Measurements from ENCODE around the gene DFFB. TPM values are rescaled to one million over a fixed set of nuclear protein-coding genes. Genes with fewer than 3 reads are reported as not detected.

Gene DFFB
- total and polyA plus RNA-seq, 2 donors (not counting 1 experiment from before 2014, with no cell fraction given) = 6.4 to 7.6 TPM

DNA sequence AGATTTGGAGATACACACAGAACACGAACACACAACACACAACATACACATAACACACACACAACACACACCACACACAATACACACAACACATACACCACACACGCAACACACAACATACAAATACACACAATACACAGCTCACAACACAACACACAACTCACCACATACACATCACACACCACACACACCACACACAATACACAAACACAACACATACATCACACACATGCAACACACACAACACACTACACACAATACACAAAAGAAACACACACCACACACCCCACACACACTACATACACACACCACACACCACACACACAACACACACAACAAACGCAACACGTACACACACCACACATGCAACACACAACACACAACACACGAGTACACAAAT lies 71.8 kb downstream of the DFFB start:
- H4K20me1 ChIP-seq (ENCODE audit: control insufficient read depth, extremely low read depth, insufficient read depth, low read length) = no peaks in the 10 kb centered on the region
- no peaks in the 10 kb centered on the region for H3K79me2 ChIP-seq (ENCODE audit: control insufficient read depth, insufficient read depth, low read length)
- no peak for TF ChIP-seq EZH2 (IDR thresholded peaks at IDR 0.05; ENCODE audit: low read length, missing control alignments)
- TF ChIP-seq, protein P1, sequence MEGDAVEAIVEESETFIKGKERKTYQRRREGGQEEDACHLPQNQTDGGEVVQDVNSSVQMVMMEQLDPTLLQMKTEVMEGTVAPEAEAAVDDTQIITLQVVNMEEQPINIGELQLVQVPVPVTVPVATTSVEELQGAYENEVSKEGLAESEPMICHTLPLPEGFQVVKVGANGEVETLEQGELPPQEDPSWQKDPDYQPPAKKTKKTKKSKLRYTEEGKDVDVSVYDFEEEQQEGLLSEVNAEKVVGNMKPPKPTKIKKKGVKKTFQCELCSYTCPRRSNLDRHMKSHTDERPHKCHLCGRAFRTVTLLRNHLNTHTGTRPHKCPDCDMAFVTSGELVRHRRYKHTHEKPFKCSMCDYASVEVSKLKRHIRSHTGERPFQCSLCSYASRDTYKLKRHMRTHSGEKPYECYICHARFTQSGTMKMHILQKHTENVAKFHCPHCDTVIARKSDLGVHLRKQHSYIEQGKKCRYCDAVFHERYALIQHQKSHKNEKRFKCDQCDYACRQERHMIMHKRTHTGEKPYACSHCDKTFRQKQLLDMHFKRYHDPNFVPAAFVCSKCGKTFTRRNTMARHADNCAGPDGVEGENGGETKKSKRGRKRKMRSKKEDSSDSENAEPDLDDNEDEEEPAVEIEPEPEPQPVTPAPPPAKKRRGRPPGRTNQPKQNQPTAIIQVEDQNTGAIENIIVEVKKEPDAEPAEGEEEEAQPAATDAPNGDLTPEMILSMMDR (conservative IDR thresholded peaks at IDR 0.05 in 1 of 2, IDR thresholded peaks at IDR 0.05 in 1 of 2; ENCODE audit: low read depth in 1 of 2, low read length in 2 of 2) = no peak

DNA sequence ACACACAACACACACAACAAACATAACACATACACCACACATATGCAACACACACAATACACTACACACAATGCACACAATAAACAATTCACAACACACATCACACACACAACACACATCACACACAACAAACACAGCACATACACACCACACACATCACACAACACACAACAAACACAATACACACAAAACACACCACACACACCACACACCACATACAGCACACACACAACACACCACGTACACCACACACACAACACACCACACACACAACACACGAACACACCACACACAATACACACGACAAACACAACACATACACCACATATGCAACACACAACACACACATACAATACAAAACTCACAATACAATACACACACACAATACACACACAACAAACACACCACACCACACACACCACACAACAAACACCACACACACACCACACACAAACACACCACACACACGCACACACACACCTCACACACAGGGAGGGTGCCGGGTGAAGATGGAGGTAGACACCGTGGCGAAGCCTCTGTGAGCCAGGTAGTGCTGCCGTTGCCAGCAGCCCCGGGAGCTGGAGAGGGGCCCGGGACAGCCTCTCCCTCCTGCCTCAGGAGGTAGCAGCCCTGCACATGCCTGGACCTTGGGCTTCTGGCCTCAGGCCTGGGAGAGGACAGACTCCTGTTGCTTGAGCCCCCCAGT lies 73.2 kb downstream of the DFFB start:
- no peaks in the 10 kb centered on the region for H3K4me1 ChIP-seq (ENCODE audit: control insufficient read depth, extremely low read depth, insufficient read depth, low read length)
- no peak overlapping the region for H3K4me3 ChIP-seq (replicated peaks in 1 of 4; ENCODE audit: control extremely low read depth in 1 of 4, insufficient read depth in 1 of 4, low read depth in 3 of 4, low read length in 4 of 4)
- no peak overlapping the region for H3K4me2 ChIP-seq (ENCODE audit: extremely low read depth, insufficient read depth, low read length)
- no peak for TF ChIP-seq EZH2 (IDR thresholded peaks at IDR 0.05; ENCODE audit: low read length, missing control alignments)
- TF ChIP-seq, protein P1 (conservative IDR thresholded peaks at IDR 0.05 in 1 of 2, IDR thresholded peaks at IDR 0.05 in 1 of 2; ENCODE audit: low read depth in 1 of 2, low read length in 2 of 2) = no peak
- H3K27me3 ChIP-seq (ENCODE audit: control insufficient read depth, insufficient read depth, low read length) = no peaks in the 10 kb centered on the region
- no peaks in the 10 kb centered on the region for H4K20me1 ChIP-seq (ENCODE audit: control insufficient read depth, extremely low read depth, insufficient read depth, low read length)
- no peak overlapping the region for H3K9ac ChIP-seq (ENCODE audit: insufficient read depth, low read length)
- no peak for DNase-seq (ENCODE audit: low read depth in 2 of 2)
- H3K9me3 ChIP-seq (ENCODE audit: control insufficient read depth, insufficient read depth, low read depth, low read length) = no peaks in the 10 kb centered on the region
- H3K79me2 ChIP-seq (ENCODE audit: control insufficient read depth, insufficient read depth, low read length) = no peaks in the 10 kb centered on the region
- no peak overlapping the region for H3K27ac ChIP-seq (ENCODE audit: insufficient read depth, low read length)
- no peak overlapping the region for H2AFZ ChIP-seq (ENCODE audit: low read length)
- no peaks in the 10 kb centered on the region for H3K36me3 ChIP-seq (ENCODE audit: control insufficient read depth, insufficient read depth, low read length)

More for the DNA sequence above, 71.8 kb downstream of the DFFB start:
- H3K4me1 ChIP-seq (ENCODE audit: control insufficient read depth, extremely low read depth, insufficient read depth, low read length) = no peaks in the 10 kb centered on the region
- no peak overlapping the region for H2AFZ ChIP-seq (ENCODE audit: low read length)
- H3K4me3 ChIP-seq (replicated peaks in 1 of 4; ENCODE audit: control extremely low read depth in 1 of 4, insufficient read depth in 1 of 4, low read depth in 3 of 4, low read length in 4 of 4) = no peak overlapping the region
- no peaks in the 10 kb centered on the region for H3K36me3 ChIP-seq (ENCODE audit: control insufficient read depth, insufficient read depth, low read length)
- no peak overlapping the region for H3K4me2 ChIP-seq (ENCODE audit: extremely low read depth, insufficient read depth, low read length)
- no peak for DNase-seq (ENCODE audit: low read depth in 2 of 2)
- H3K9me3 ChIP-seq (ENCODE audit: control insufficient read depth, insufficient read depth, low read depth, low read length) = no peaks in the 10 kb centered on the region
- no peak overlapping the region for H3K9ac ChIP-seq (ENCODE audit: insufficient read depth, low read length)
- no peaks in the 10 kb centered on the region for H3K27me3 ChIP-seq (ENCODE audit: control insufficient read depth, insufficient read depth, low read length)
- no peak overlapping the region for H3K27ac ChIP-seq (ENCODE audit: insufficient read depth, low read length)

GRCh38 chr1:3931007-3931912 lies 74.0 kb downstream of the DFFB start:
- H3K9ac ChIP-seq (ENCODE audit: insufficient read depth, low read length) = no peak overlapping the region
- no peaks in the 10 kb centered on the region for H3K9me3 ChIP-seq (ENCODE audit: control insufficient read depth, insufficient read depth, low read depth, low read length)
- H3K4me3 ChIP-seq (replicated peaks in 1 of 4; ENCODE audit: control extremely low read depth in 1 of 4, insufficient read depth in 1 of 4, low read depth in 3 of 4, low read length in 4 of 4) = no peak overlapping the region
- no peaks in the 10 kb centered on the region for H3K79me2 ChIP-seq (ENCODE audit: control insufficient read depth, insufficient read depth, low read length)
- no peaks in the 10 kb centered on the region for H4K20me1 ChIP-seq (ENCODE audit: control insufficient read depth, extremely low read depth, insufficient read depth, low read length)
- no peaks in the 10 kb centered on the region for H3K27me3 ChIP-seq (ENCODE audit: control insufficient read depth, insufficient read depth, low read length)
- TF ChIP-seq, protein P1 (conservative IDR thresholded peaks at IDR 0.05 in 1 of 2, IDR thresholded peaks at IDR 0.05 in 1 of 2; ENCODE audit: low read depth in 1 of 2, low read length in 2 of 2) = no peak
- no peak for TF ChIP-seq EZH2 (IDR thresholded peaks at IDR 0.05; ENCODE audit: low read length, missing control alignments)
- no peaks in the 10 kb centered on the region for H3K36me3 ChIP-seq (ENCODE audit: control insufficient read depth, insufficient read depth, low read length)
- no peak for DNase-seq (ENCODE audit: low read depth in 2 of 2)
- H3K4me1 ChIP-seq (ENCODE audit: control insufficient read depth, extremely low read depth, insufficient read depth, low read length) = no peaks in the 10 kb centered on the region
- H2AFZ ChIP-seq (ENCODE audit: low read length) = no peak overlapping the region
- H3K27ac ChIP-seq (ENCODE audit: insufficient read depth, low read length) = no peak overlapping the region
- no peak overlapping the region for H3K4me2 ChIP-seq (ENCODE audit: extremely low read depth, insufficient read depth, low read length)

Measured in fibroblast of lung (primary cell).